Activated CD8-positive, alpha-beta memory T cell treated with anti-CD3 and anti-CD28 coated beads for 24 hours (primary cell): ENCODE results near the gene THRAP3.
A peak's percentile ranks its signal among the peaks of the same experiment; 100 is the strongest.

Experiments
- DNase-seq: peaks from one replicate; pipeline ENCODE4 v3.0.0-alpha.2; 2020

The THRAP3 gene

GRCh38 chr1:36251794-36252481 is 27.7 kb downstream of the THRAP3 start:
- DNase-seq: peak; percentile 47

DNA sequence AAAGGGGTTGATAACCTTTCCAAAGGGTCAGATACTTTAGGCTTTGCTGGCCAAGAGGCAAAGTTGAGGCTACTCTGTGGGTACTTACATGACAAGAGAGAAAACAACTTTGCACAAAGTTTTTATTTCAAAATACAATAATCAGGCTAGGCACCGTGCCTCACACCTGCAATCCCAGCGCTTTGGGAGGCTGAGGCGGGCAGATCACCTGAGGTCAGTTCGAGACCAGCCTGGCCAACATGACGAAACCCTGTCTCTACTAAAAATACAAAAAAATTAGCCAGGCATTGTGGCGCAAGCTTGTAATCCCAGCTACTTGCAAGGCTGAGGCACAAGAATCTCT is 28.2 kb downstream of the THRAP3 start:
- DNase-seq: peak; percentile 32

GRCh38 chr1:36253161-36253862 is 29.1 kb downstream of the THRAP3 start:
- DNase-seq: peak; percentile 21

- peak; percentile 26 for DNase-seq
Measured at GRCh38 chr1:36256558-36257374, 32.5 kb downstream of the THRAP3 start.

- peak; percentile 51 for DNase-seq
Measured at GRCh38 chr1:36257375-36257767, 33.1 kb downstream of the THRAP3 start.

- DNase-seq: no peak
Measured at GRCh38 chr1:36258960-36259344, 34.7 kb downstream of the THRAP3 start.

- no peak for DNase-seq
Measured at GRCh38 chr1:36268981-36269380, 44.7 kb downstream of the THRAP3 start.

DNA sequence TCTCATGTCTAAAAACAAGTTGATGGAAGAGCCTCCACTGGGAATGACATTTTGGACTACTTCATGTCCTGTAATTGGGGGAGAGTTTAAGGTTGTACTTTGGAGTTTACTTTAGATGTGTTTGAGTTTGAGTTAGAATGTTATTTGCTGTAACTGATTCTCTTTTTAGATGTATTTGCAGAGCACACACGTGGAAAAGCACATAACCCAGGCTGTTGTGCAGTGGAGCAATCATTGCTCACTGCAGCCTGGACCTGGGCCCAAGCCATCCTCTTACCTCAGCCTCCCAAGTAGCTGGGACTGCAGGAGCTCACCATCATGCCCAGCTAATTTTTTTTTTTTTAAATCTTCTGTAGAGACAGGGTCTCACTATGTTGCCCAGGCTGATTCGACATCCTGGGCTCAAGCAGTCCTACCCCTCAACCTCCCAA is 45.2 kb downstream of the THRAP3 start:
- no peak for DNase-seq

- DNase-seq: no peak
Measured at GRCh38 chr1:36273024-36273423, 48.8 kb downstream of the THRAP3 start.

- no peak for DNase-seq
Measured at GRCh38 chr1:36274201-36274600, 50.0 kb downstream of the THRAP3 start.

- DNase-seq: no peak
Measured at GRCh38 chr1:36276688-36277087, 52.4 kb downstream of the THRAP3 start.

GRCh38 chr1:36279110-36279788 is 55.0 kb downstream of the THRAP3 start:
- no peak for DNase-seq

GRCh38 chr1:36279789-36280296 is 55.6 kb downstream of the THRAP3 start:
- DNase-seq: no peak

DNA sequence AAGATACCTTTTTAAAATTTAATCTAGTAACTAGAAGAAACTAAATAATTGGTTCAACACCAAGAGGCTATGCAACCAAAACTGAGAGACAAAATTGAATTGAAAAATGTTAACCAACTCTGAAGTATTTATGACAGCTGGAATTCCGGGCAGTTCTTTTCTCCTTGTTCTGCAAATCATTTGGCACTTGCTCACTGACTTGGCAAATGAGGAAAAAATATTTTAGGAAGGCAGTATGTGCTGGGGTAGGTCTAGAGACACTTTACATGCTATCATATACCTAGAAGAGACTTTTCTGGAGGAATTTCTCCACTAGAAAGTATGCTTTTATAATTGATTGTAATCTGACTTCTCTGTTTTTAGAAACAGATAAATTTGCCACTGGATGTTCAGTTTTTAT is 59.8 kb downstream of the THRAP3 start:
- no peak for DNase-seq

DNA sequence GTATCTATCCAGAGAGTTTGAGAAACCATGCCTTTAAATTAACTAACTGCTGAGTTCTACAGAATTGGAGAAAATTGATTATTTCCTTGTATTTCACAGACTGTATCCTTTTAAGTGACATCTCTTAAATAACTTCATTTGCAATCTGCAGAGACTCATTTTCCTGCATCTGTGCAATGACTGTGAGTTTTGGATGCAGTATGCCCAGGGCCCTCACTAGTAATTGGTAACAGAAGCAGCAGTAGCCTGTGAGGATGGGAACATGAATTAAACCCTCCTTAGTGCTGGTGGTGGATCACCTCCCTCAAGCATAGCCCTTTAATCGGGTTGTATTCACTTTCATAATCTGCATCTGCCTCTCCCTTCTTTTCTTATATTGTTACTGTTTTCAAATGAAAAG is 60.3 kb downstream of the THRAP3 start:
- no peak for DNase-seq

DNA sequence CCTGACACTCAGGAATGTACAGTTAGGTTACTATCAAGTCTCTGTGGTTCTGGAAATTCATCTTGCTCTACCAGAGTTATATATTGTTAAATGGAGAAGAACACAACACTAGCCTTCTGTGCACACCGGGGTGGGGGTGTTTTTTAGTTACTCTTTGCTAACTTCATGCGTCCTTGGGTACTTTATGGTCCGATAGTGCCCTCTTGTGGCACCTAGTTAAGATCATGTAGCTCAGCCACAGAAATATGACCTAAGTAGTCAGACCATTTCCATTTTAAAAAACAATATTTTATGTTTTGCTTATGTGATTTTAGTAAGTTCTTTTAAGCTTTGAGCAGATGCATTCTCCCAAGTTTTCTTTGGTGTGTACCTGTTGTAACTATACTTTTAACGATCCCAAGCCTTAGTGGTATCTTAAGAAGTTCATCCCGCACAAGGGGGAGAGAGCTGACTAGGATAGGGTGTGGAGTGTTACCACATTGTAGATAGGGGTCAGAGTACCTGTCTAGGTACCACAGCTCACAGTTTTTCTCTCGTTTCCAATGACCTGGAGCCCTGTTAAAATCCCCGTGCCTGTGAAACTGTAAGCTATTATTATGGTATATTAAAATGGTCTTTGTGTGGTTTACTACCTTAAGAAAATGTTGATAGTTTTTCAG is 61.3 kb downstream of the THRAP3 start:
- peak; percentile 61 for DNase-seq

GRCh38 chr1:36286802-36287201 is 62.6 kb downstream of the THRAP3 start:
- DNase-seq: peak; percentile 48

- DNase-seq: peak; percentile 49
Measured at GRCh38 chr1:36287595-36287994, 63.4 kb downstream of the THRAP3 start.

GRCh38 chr1:36295390-36295789 is 71.1 kb downstream of the THRAP3 start:
- DNase-seq: no peak

DNA sequence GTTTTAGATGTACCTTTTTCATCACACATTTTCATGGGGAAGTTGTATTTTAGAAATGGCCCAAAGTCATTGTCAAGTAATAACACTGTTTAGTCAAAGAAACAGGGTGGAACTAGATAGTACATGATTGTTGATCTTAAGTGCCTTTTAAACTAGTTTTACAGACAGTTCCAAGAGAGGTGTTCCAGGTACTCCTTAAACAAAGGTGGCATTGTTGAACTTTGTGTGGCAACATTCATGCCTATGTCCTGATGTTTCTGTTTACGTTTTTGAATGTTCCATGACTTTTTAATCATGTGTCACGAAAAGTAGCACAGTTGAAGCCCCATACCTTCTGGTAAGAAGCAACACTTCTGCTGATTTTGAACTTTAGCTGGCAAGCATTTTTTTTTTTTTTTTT is 72.8 kb downstream of the THRAP3 start:
- no peak for DNase-seq

DNA sequence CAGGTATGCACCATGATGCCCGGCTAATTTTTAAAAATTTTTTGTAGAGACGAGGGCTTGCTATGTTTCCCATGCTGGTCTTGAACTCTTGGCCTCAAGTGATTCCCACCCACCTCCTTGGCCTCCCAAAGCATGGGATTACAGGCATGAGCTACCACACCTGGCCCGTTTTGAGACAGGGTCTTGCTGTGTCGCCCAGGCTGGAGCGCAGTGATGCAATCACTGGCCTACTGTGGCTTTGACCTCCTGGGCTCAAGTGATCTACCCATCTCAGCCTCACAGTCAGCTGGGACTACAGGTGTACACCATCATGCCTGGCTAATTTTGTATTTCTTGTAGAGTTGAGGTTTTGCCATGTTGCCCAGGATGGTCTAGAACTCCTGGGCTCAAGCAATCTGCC is 74.4 kb downstream of the THRAP3 start:
- DNase-seq: peak; percentile 51

- DNase-seq: no peak
Measured at GRCh38 chr1:36300526-36300925, 76.3 kb downstream of the THRAP3 start.

DNA sequence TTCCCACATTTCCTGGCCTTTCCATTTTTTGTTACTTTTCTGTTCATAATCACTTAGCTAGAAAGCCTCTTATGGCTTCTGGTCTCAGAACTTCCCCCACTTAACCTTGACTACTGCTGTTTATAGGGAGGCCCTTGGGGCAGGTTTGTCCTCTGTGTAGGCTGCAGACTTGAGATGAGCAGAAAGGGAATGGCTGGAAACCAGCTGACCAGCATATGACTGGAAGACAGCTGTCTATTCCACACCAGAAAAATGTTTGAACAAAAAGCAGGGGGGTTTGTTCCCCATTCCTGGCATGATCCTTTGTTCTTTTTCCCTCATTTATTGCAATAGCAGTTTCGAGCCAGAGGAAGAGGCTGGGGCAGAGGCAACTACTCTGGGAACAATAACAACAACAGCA is 77.0 kb downstream of the THRAP3 start:
- no peak for DNase-seq
